Measurements from ENCODE around the gene SOX8.

- TF ChIP-seq POLR2AphosphoS5 (IDR thresholded peaks at IDR 0.05; ENCODE audit: low read depth) (no peak), CTCF (conservative IDR thresholded peaks at IDR 0.05; ENCODE audit: low read depth in 2 of 2) (no peak), EZH2 (IDR thresholded peaks at IDR 0.05; ENCODE audit: low read depth, unreplicated experiment) (no peak), REST (IDR thresholded peaks at IDR 0.05; ENCODE audit: unreplicated experiment) (no peak), EZH2phosphoT487 (IDR thresholded peaks at IDR 0.05; ENCODE audit: unreplicated experiment) (no peak), CREB1 (CRISPR knock-in tag; IDR thresholded peaks at IDR 0.05; ENCODE audit: low read depth) (no peak)
Measured at GRCh38 chr16:995783-996182, 14.2 kb downstream of the SOX8 start.
